ENCODE measurements around the gene ATP5F1D. TPM values are rescaled to one million over a fixed set of nuclear protein-coding genes. Genes with fewer than 3 reads are reported as not detected.
"Not testable (repeated sequence)": the region's sequence is repeated elsewhere in the genome, so short reads cannot be mapped to it uniquely, and the experiment has no call there.

Gene ATP5F1D
- total RNA-seq, 2 donors from 2014 or later, result 144 to 159 TPM

- no peaks in the 10 kb centered on the region for H3K9me3 ChIP-seq (ENCODE audit: control insufficient read depth, low read length)
- DNase-seq, result peak; percentile 100
- no peaks in the 10 kb centered on the region for H3K4me1 ChIP-seq (ENCODE audit: control insufficient read depth, insufficient read depth, low read length)
- no peaks in the 10 kb centered on the region for H3K9me3 Mint-ChIP-seq
- peaks cover 6% of the 10 kb centered on the region for H3K4me1 Mint-ChIP-seq
- peaks cover 13% of the 10 kb centered on the region for H3K36me3 ChIP-seq (ENCODE audit: control insufficient read depth, insufficient read depth, low read length)
- TF ChIP-seq CTCF (conservative IDR thresholded peaks at IDR 0.05), result no peak
- 3 to 6% methylated on average over 32 to 113 of the region's 114 CpGs for WGBS, 2 experiments (ENCODE audit: insufficient coverage in 1 of 2, insufficient read length in 1 of 2)
- H3K4me3 Mint-ChIP-seq, result peak within 1 kb of the TSS; percentile 87
- no peaks in the 10 kb centered on the region for H3K27me3 ChIP-seq (ENCODE audit: control insufficient read depth, insufficient read depth, low read length, poor library complexity, severe bottlenecking)
- no peaks in the 10 kb centered on the region for H3K27me3 Mint-ChIP-seq (ENCODE audit: insufficient read depth)
- H3K36me3 Mint-ChIP-seq (ENCODE audit: low read depth), result peaks cover 10% of the 10 kb centered on the region
- H3K4me3 ChIP-seq (ENCODE audit: low read length), result peak within 1 kb of the TSS; percentile 94
- H3K9ac ChIP-seq (ENCODE audit: extremely low read depth, low read length, poor library complexity, severe bottlenecking), result peak within 1 kb of the TSS; percentile 60
- no peak within 1 kb of the TSS for H3K27ac ChIP-seq (ENCODE audit: low read depth, low read length)
- H3K27ac Mint-ChIP-seq, result peak within 1 kb of the TSS; percentile 74
These were observed 36.1 kb upstream of the ATP5F1D start, which contains the start of gene STK11 for GRCh38 chr19:1205114-1206099. Gene STK11, plus strand, starts transcription at chr19:1205778. Its CDS starts 1,136 bp downstream, at chr19:1206914.

- H3K27ac ChIP-seq (ENCODE audit: low read depth, low read length), result no peak overlapping the region
- DNase-seq, result peak; percentile 51
- H3K4me3 ChIP-seq (ENCODE audit: low read length), result peak overlapping the region; percentile 94
- H3K36me3 ChIP-seq (ENCODE audit: control insufficient read depth, insufficient read depth, low read length), result peaks cover 15% of the 10 kb centered on the region
- H3K27me3 ChIP-seq (ENCODE audit: control insufficient read depth, insufficient read depth, low read length, poor library complexity, severe bottlenecking), result no peaks in the 10 kb centered on the region
- Mint-ChIP-seq H3K4me1 (peaks cover 6% of the 10 kb centered on the region), H3K27me3 (ENCODE audit: insufficient read depth) (no peaks in the 10 kb centered on the region), H3K27ac (peak overlapping the region; percentile 74), H3K36me3 (ENCODE audit: low read depth) (peaks cover 11% of the 10 kb centered on the region), H3K4me3 (peak overlapping the region; percentile 87), H3K9me3 (no peaks in the 10 kb centered on the region)
- H3K4me1 ChIP-seq (ENCODE audit: control insufficient read depth, insufficient read depth, low read length), result no peaks in the 10 kb centered on the region
- H3K9ac ChIP-seq (ENCODE audit: extremely low read depth, low read length, poor library complexity, severe bottlenecking), result peak overlapping the region; percentile 60
- no peaks in the 10 kb centered on the region for H3K9me3 ChIP-seq (ENCODE audit: control insufficient read depth, low read length)
- 1% methylated on average over 14 to 78 of the region's 78 CpGs for WGBS, 2 experiments (ENCODE audit: insufficient coverage in 1 of 2, insufficient read length in 1 of 2)
- no peak for TF ChIP-seq CTCF (conservative IDR thresholded peaks at IDR 0.05)
These were observed 35.2 kb upstream of the ATP5F1D start for GRCh38 chr19:1206150-1206863.

DNA sequence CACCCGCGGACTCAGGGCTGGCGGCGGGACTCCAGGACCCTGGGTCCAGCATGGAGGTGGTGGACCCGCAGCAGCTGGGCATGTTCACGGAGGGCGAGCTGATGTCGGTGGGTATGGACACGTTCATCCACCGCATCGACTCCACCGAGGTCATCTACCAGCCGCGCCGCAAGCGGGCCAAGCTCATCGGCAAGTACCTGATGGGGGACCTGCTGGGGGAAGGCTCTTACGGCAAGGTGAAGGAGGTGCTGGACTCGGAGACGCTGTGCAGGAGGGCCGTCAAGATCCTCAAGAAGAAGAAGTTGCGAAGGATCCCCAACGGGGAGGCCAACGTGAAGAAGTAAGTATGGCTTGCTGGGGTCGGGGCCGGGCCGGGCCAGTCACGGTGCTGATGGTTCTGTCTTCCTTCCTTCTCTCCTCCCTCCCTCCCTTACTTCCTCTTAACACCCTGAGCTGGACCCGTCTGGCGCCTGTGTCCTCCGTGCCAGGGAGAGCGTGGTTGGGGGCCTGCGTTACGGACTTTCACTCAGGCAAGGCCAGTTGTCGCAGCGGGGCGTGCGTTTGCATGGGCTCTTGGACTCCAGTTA, 34.6 kb upstream of the ATP5F1D start:
- Mint-ChIP-seq H3K27ac (peak overlapping the region; percentile 74), H3K4me1 (peaks cover 9% of the 10 kb centered on the region), H3K4me3 (peak overlapping the region; percentile 87), H3K9me3 (no peaks in the 10 kb centered on the region), H3K27me3 (ENCODE audit: insufficient read depth) (no peaks in the 10 kb centered on the region), H3K36me3 (ENCODE audit: low read depth) (peaks cover 14% of the 10 kb centered on the region)
- 4 to 7% methylated on average over 26 to 38 of the region's 38 CpGs for WGBS, 2 experiments (ENCODE audit: insufficient coverage in 1 of 2, insufficient read length in 1 of 2)
- Histone ChIP-seq H3K4me3 (ENCODE audit: low read length) (peak overlapping the region; percentile 94), H3K9me3 (ENCODE audit: control insufficient read depth, low read length) (no peaks in the 10 kb centered on the region), H3K36me3 (ENCODE audit: control insufficient read depth, insufficient read depth, low read length) (peaks cover 15% of the 10 kb centered on the region), H3K4me1 (ENCODE audit: control insufficient read depth, insufficient read depth, low read length) (no peaks in the 10 kb centered on the region), H3K9ac (ENCODE audit: extremely low read depth, low read length, poor library complexity, severe bottlenecking) (peak overlapping the region; percentile 60), H3K27ac (ENCODE audit: low read depth, low read length) (no peak overlapping the region), H3K27me3 (ENCODE audit: control insufficient read depth, insufficient read depth, low read length, poor library complexity, severe bottlenecking) (no peaks in the 10 kb centered on the region)
- TF ChIP-seq CTCF (conservative IDR thresholded peaks at IDR 0.05), result no peak
- DNase-seq, result peak; percentile 78

GRCh38 chr19:1208830-1209229, 32.7 kb upstream of the ATP5F1D start:
- H3K9me3 Mint-ChIP-seq; DNase-seq; H3K4me3 Mint-ChIP-seq; H3K27ac Mint-ChIP-seq; H3K27ac ChIP-seq (ENCODE audit: low read depth, low read length); H3K4me3 ChIP-seq (ENCODE audit: low read length); H3K27me3 ChIP-seq (ENCODE audit: control insufficient read depth, insufficient read depth, low read length, poor library complexity, severe bottlenecking); H3K27me3 Mint-ChIP-seq (ENCODE audit: insufficient read depth); H3K9me3 ChIP-seq (ENCODE audit: control insufficient read depth, low read length); H3K4me1 Mint-ChIP-seq; H3K4me1 ChIP-seq (ENCODE audit: control insufficient read depth, insufficient read depth, low read length); H3K9ac ChIP-seq (ENCODE audit: extremely low read depth, low read length, poor library complexity, severe bottlenecking): not testable (repeated sequence)
- peaks cover 21% of the 10 kb centered on the region for H3K36me3 Mint-ChIP-seq (ENCODE audit: low read depth)
- peaks cover 24% of the 10 kb centered on the region for H3K36me3 ChIP-seq (ENCODE audit: control insufficient read depth, insufficient read depth, low read length)
- 90 to 93% methylated on average over 8 to 10 of the region's 10 CpGs for WGBS, 2 experiments (ENCODE audit: insufficient coverage in 1 of 2, insufficient read length in 1 of 2)

Data from endodermal cell (in vitro differentiated cells).